SK-N-MC (cell line): ENCODE results near the gene TPBGL.

Experiments
- FOXP2 ChIP-seq: optimal IDR thresholded peaks from 2 replicates; pipeline ENCODE3; 2011; ENCODE audit warnings: mild to moderate bottlenecking, moderate library complexity; ENCODE audit not compliant: insufficient read depth; ENCODE audit errors: extremely low read length, control extremely low read depth
- POLR2AphosphoS5 ChIP-seq: IDR thresholded peaks from 2 replicates; pipeline ENCODE4 v1.6.1; 2012; ENCODE audit warnings: mild to moderate bottlenecking, low read depth, low read length, borderline replicate concordance

GRCh38 chr11:75241906-75242644 lies 1.5 kb downstream of the TPBGL start:
- TF ChIP-seq POLR2AphosphoS5 (no peak), FOXP2 (no peak)
